Measurements from ENCODE around the gene P4HA2. TPM values are rescaled to one million over a fixed set of nuclear protein-coding genes. Genes with fewer than 3 reads are reported as not detected.

The P4HA2 gene
- total and polyA plus RNA-seq, 10 donors = 2.7 to 38.1 (median 12.9) TPM

GRCh38 chr5:132237670-132238069 is 10.0 kb upstream of the P4HA2 start:
- DNase-seq = peak; percentile 2
- 88 to 98% (median 93%) methylated on average over 4 of the region's 4 CpGs for WGBS, 5 donors
- Histone ChIP-seq H3K27me3 (replicated peaks in 1 of 7) (no peaks in the 10 kb centered on the region), H3K4me3 (no peak overlapping the region), H3K36me3 (no peaks in the 10 kb centered on the region), H3K9me3 (peaks cover 0 to 13% (median 9%) of the 10 kb centered on the region in 8 donors), H3K27ac (no peak overlapping the region), H3K4me1 (no peaks in the 10 kb centered on the region)
- intact Hi-C loops (cut with DNase I; ENCODE audit: low total_unique reads) = no loop called here
- TF ChIP-seq CTCF (IDR thresholded peaks at IDR 0.05 in 8 of 11, conservative IDR thresholded peaks at IDR 0.05 in 3 of 11) (no peak), POLR2AphosphoS5 (IDR thresholded peaks at IDR 0.05) (no peak), POLR2A (IDR thresholded peaks at IDR 0.05) (no peak)

GRCh38 chr5:132237141-132237540 is 9.5 kb upstream of the P4HA2 start:
- peaks cover 0 to 13% (median 9%) of the 10 kb centered on the region in 8 donors for H3K9me3 ChIP-seq
- no peaks in the 10 kb centered on the region for H3K36me3 ChIP-seq
- H3K4me1 ChIP-seq = no peaks in the 10 kb centered on the region
- H3K27me3 ChIP-seq (replicated peaks in 1 of 7) = no peaks in the 10 kb centered on the region
- no peak overlapping the region for H3K4me3 ChIP-seq
- DNase-seq = peak; percentile 27
- WGBS, 5 donors = 88 to 100% (median 89%) methylated on average over 1 of the region's 1 CpG
- intact Hi-C loops (cut with DNase I; ENCODE audit: low total_unique reads) = no loop called here
- no peak overlapping the region for H3K27ac ChIP-seq
- TF ChIP-seq POLR2A (IDR thresholded peaks at IDR 0.05) = no peak
- TF ChIP-seq POLR2AphosphoS5 (IDR thresholded peaks at IDR 0.05) = no peak

GRCh38 chr5:132235340-132235739 is 7.7 kb upstream of the P4HA2 start:
- H3K27me3 ChIP-seq (replicated peaks in 1 of 7) = no peaks in the 10 kb centered on the region
- 89 to 98% (median 90%) methylated on average over 3 of the region's 3 CpGs for WGBS, 5 donors
- H3K4me3 ChIP-seq = no peak overlapping the region
- DNase-seq = no peak
- no peaks in the 10 kb centered on the region for H3K9me3 ChIP-seq
- intact Hi-C loops (cut with DNase I; ENCODE audit: low total_unique reads) = no loop called here
- H3K36me3 ChIP-seq = no peaks in the 10 kb centered on the region
- TF ChIP-seq POLR2A (IDR thresholded peaks at IDR 0.05) (no peak), CTCF (IDR thresholded peaks at IDR 0.05 in 8 of 11, conservative IDR thresholded peaks at IDR 0.05 in 3 of 11) (no peak), POLR2AphosphoS5 (IDR thresholded peaks at IDR 0.05) (no peak)
- no peak overlapping the region for H3K27ac ChIP-seq
- H3K4me1 ChIP-seq = peaks cover 0 to 6% (median 0%) of the 10 kb centered on the region in 6 donors

GRCh38 chr5:132234684-132235062 is 7.0 kb upstream of the P4HA2 start:
- 88 to 96% (median 96%) methylated on average over 2 of the region's 2 CpGs for WGBS, 5 donors
- Histone ChIP-seq H3K4me3 (no peak overlapping the region), H3K27ac (no peak overlapping the region), H3K36me3 (no peaks in the 10 kb centered on the region), H3K4me1 (peaks cover 0 to 12% (median 0%) of the 10 kb centered on the region in 6 donors), H3K9me3 (no peaks in the 10 kb centered on the region), H3K27me3 (replicated peaks in 1 of 7) (no peaks in the 10 kb centered on the region)
- TF ChIP-seq POLR2AphosphoS5 (IDR thresholded peaks at IDR 0.05) (no peak), CTCF (IDR thresholded peaks at IDR 0.05 in 8 of 11, conservative IDR thresholded peaks at IDR 0.05 in 3 of 11) (no peak), POLR2A (IDR thresholded peaks at IDR 0.05) (no peak)
- intact Hi-C loops (cut with DNase I; ENCODE audit: low total_unique reads) = no loop called here
- peak; percentile 28 for DNase-seq
